GM11168 (cell line): ENCODE measurements around the gene SLC25A11.

Experiments used
- in situ Hi-C: fragments of 300-500 bp; cut with MboI; formaldehyde crosslinking; loops from one replicate; pipeline ENCODE4 v1.12.0; 2022; ENCODE audit warnings: low sequenced_read_pairs; ENCODE audit not compliant: unreplicated experiment

The SLC25A11 gene

GRCh38 chr17:4947010-4947410 is 7.2 kb upstream of the SLC25A11 start:
- in situ Hi-C loops, result no loop called here

GRCh38 chr17:4946312-4946976 is 6.6 kb upstream of the SLC25A11 start:
- in situ Hi-C loops, result no loop called here

GRCh38 chr17:4945944-4946280 is 6.1 kb upstream of the SLC25A11 start:
- in situ Hi-C loops, result no loop called here

GRCh38 chr17:4945176-4945943 is 5.5 kb upstream of the SLC25A11 start:
- in situ Hi-C loops, result no loop called here

GRCh38 chr17:4944554-4945175 is 4.8 kb upstream of the SLC25A11 start:
- in situ Hi-C loops, result no loop called here

GRCh38 chr17:4944163-4944553 is 4.3 kb upstream of the SLC25A11 start:
- in situ Hi-C loops, result no loop called here

GRCh38 chr17:4942760-4943508 is 3.1 kb upstream of the SLC25A11 start:
- in situ Hi-C loops, result no loop called here

- in situ Hi-C loops, result no loop called here
These were observed 1.4 kb upstream of the SLC25A11 start for GRCh38 chr17:4941319-4941610.

- in situ Hi-C loops, result no loop called here
These were observed 891 bp upstream of the SLC25A11 start for GRCh38 chr17:4940555-4941318.

- in situ Hi-C loops, result no loop called here
These were observed 375 bp downstream of the SLC25A11 start for GRCh38 chr17:4939546-4939795.

GRCh38 chr17:4938688-4939545 is 929 bp downstream of the SLC25A11 start:
- in situ Hi-C loops, result no loop called here

- in situ Hi-C loops, result no loop called here
These were observed 1.8 kb downstream of the SLC25A11 start for GRCh38 chr17:4938069-4938491.

- in situ Hi-C loops, result no loop called here
These were observed 2.3 kb downstream of the SLC25A11 start for GRCh38 chr17:4937553-4937952.

- in situ Hi-C loops, result no loop called here
These were observed 3.4 kb downstream of the SLC25A11 start for GRCh38 chr17:4936436-4936835.

- in situ Hi-C loops, result no loop called here
These were observed 4.2 kb downstream of the SLC25A11 start for GRCh38 chr17:4935650-4936049.

- in situ Hi-C loops, result no loop called here
These were observed 5.5 kb downstream of the SLC25A11 start for GRCh38 chr17:4934173-4934979.

GRCh38 chr17:4933646-4934045 is 6.2 kb downstream of the SLC25A11 start:
- in situ Hi-C loops, result no loop called here

GRCh38 chr17:4932756-4933155 is 7.1 kb downstream of the SLC25A11 start:
- in situ Hi-C loops, result no loop called here

- in situ Hi-C loops, result no loop called here
These were observed 7.9 kb downstream of the SLC25A11 start, which contains the start of gene GP1BA for GRCh38 chr17:4931963-4932362. TSS of gene GP1BA (plus strand) at chr17:4932277. CDS start at chr17:4932605, 328 bp downstream.
